IMR-90 (cell line): Measurements from ENCODE around the gene LDAH. TPM values are rescaled to one million over a fixed set of nuclear protein-coding genes. Genes with fewer than 3 reads are reported as not detected.

ENCODE experiments used
- ATAC-seq: fragments of 200-7000 bp; cut with Tn5 transposase; 2 replicates; pipeline ENCODE4 v1.9.1; 2020; ENCODE audit warnings: low read depth, mild to moderate bottlenecking, moderate library complexity
- BruUV-seq: library from RNA; stranded (reverse); fragments of 400-500 nt; replicated peaks from 2 replicates; lab custom pipeline; 2021; lab: Mats Ljungman, UMichigan
- CTCF ChIA-PET: fragments of 300-600 bp; formaldehyde crosslinking; extraction: SDS; loops from one replicate; lab custom pipeline; 2021; ENCODE audit warnings: antibody characterized with exemption; lab: Yijun Ruan, JAX
- POLR2A ChIA-PET: fragments of 300-600 bp; sonication (Branson Sonifier 250); formaldehyde crosslinking; loops from one replicate; lab custom pipeline; 2022; ENCODE audit warnings: antibody characterized with exemption; ENCODE audit not compliant: unreplicated experiment; lab: Charles Lee
- DNase-seq: peaks from one replicate; pipeline ENCODE4 v3.0.0; 2013
- H2AFZ ChIP-seq: replicated peaks from 2 replicates; pipeline ENCODE3; 2013; ENCODE audit warnings: low read length, mild to moderate bottlenecking; ENCODE audit not compliant: poor library complexity
- H2AK5ac ChIP-seq: 2 replicates; pipeline ENCODE4 v1.6.1; 2013; ENCODE audit warnings: low read depth, low read length, inconsistent platforms
- H2AK9ac ChIP-seq: replicated peaks from 2 replicates; pipeline ENCODE3; 2013; ENCODE audit warnings: mild to moderate bottlenecking, low read depth, low read length, moderate library complexity; ENCODE audit not compliant: poor library complexity
- H2BK120ac ChIP-seq: 2 replicates; pipeline ENCODE4 v1.6.1; 2013; ENCODE audit warnings: low read depth, low read length, inconsistent platforms
- H2BK15ac ChIP-seq: 3 replicates; pipeline ENCODE4 v1.6.1; 2013; ENCODE audit warnings: low read depth, low read length, inconsistent platforms
- H2BK20ac ChIP-seq: 2 replicates; pipeline ENCODE4 v1.6.1; 2013; ENCODE audit warnings: low read depth, mild to moderate bottlenecking, inconsistent platforms, low read length, moderate library complexity
- H2BK5ac ChIP-seq: 2 replicates; pipeline ENCODE4 v1.6.1; 2013; ENCODE audit warnings: mild to moderate bottlenecking, low read depth, low read length, inconsistent platforms; ENCODE audit not compliant: poor library complexity, severe bottlenecking
- H3K14ac ChIP-seq: replicated peaks from 2 replicates; pipeline ENCODE4 v1.6.1; 2013; ENCODE audit warnings: low read depth, low read length, inconsistent platforms
- H3K18ac ChIP-seq: 2 replicates; pipeline ENCODE4 v1.6.1; 2013; ENCODE audit warnings: low read depth, low read length, control low read depth
- H3K23ac ChIP-seq: 2 replicates; pipeline ENCODE4 v1.6.1; 2013; ENCODE audit warnings: low read depth, low read length, inconsistent platforms
- H3K27ac ChIP-seq: 2 replicates; pipeline ENCODE4 v1.5.1; 2013; ENCODE audit warnings: mild to moderate bottlenecking, control low read depth, low read length; ENCODE audit not compliant: insufficient read depth
- H3K27me3 ChIP-seq: 2 replicates; pipeline ENCODE4 v1.6.1; 2013; ENCODE audit warnings: low read length; ENCODE audit not compliant: control insufficient read depth, insufficient read depth
- H3K36me3 ChIP-seq: 2 replicates; pipeline ENCODE4 v1.6.1; 2013; ENCODE audit warnings: low read length, mixed read lengths; ENCODE audit not compliant: control insufficient read depth, insufficient read depth
- H3K4ac ChIP-seq: 2 replicates; pipeline ENCODE4 v1.6.1; 2013; ENCODE audit warnings: low read depth, low read length, inconsistent platforms
- H3K4me1 ChIP-seq: 2 replicates; pipeline ENCODE4 v1.6.1; 2013; ENCODE audit warnings: low read length, mixed read lengths; ENCODE audit not compliant: control insufficient read depth, insufficient read depth
- H3K4me2 ChIP-seq: 2 replicates; pipeline ENCODE4 v1.6.1; 2013; ENCODE audit warnings: low read depth, mild to moderate bottlenecking, control low read depth, low read length, moderate library complexity
- H3K4me3 ChIP-seq: 2 replicates; pipeline ENCODE4 v1.5.1; 2013; ENCODE audit warnings: low read depth, mild to moderate bottlenecking, control low read depth, low read length, moderate library complexity; ENCODE audit not compliant: insufficient read depth
- H3K56ac ChIP-seq: 2 replicates; pipeline ENCODE4 v1.6.1; 2013; ENCODE audit warnings: low read length, inconsistent platforms; ENCODE audit not compliant: insufficient read depth; ENCODE audit errors: extremely low read depth
- H3K79me1 ChIP-seq, 2 experiments: 2 replicates each; pipeline ENCODE4 v1.6.1; 2013; ENCODE audit warnings: low read length in 2 of 2, inconsistent platforms in 1 of 2, low read depth in 1 of 2
- H3K9ac ChIP-seq: 2 replicates; pipeline ENCODE4 v1.6.1; 2013; ENCODE audit warnings: low read depth, low read length, control low read depth
- H3K9me1 ChIP-seq: 2 replicates; pipeline ENCODE4 v1.6.1; 2013; ENCODE audit warnings: low read length, inconsistent platforms; ENCODE audit not compliant: insufficient read depth
- H3K9me3 ChIP-seq: 2 replicates; pipeline ENCODE4 v1.6.1; 2013; ENCODE audit warnings: low read length; ENCODE audit not compliant: control insufficient read depth, insufficient read depth
- H4K20me1 ChIP-seq: 2 replicates; pipeline ENCODE4 v1.6.1; 2013; ENCODE audit warnings: low read length, inconsistent platforms; ENCODE audit not compliant: insufficient read depth
- H4K5ac ChIP-seq: 2 replicates; pipeline ENCODE4 v1.6.1; 2013; ENCODE audit warnings: mild to moderate bottlenecking, low read depth, low read length, control low read depth
- H4K8ac ChIP-seq, 2 experiments: 2 replicates each; pipeline ENCODE4 v1.6.1; 2013; ENCODE audit warnings: low read depth in 2 of 2, low read length in 2 of 2, control low read depth in 1 of 2, inconsistent platforms in 1 of 2
- H4K91ac ChIP-seq: 2 replicates; pipeline ENCODE4 v1.6.1; 2013; ENCODE audit warnings: low read depth, low read length, inconsistent platforms; ENCODE audit not compliant: insufficient read depth
- BHLHE40 ChIP-seq: fragments of 150-350 bp; IDR thresholded peaks from 2 replicates; pipeline ENCODE4 v1.6.1; 2016; ENCODE audit warnings: mild to moderate bottlenecking, low read depth, low read length
- CHD1 ChIP-seq: IDR thresholded peaks from 2 replicates; pipeline ENCODE4 v1.6.1; 2012; ENCODE audit warnings: low read depth, low read length, improper control_type of control experiment
- CTCF ChIP-seq: conservative IDR thresholded peaks from 2 replicates; pipeline ENCODE4 v1.5.1; 2012; ENCODE audit warnings: mild to moderate bottlenecking, low read depth, low read length, improper control_type of control experiment
- ELK1 ChIP-seq: fragments of 150-350 bp; IDR thresholded peaks from 2 replicates; pipeline ENCODE4 v1.6.1; 2016; ENCODE audit warnings: low read depth, mild to moderate bottlenecking, low read length, moderate library complexity, borderline replicate concordance
- FOS ChIP-seq: fragments of 150-350 bp; IDR thresholded peaks from 2 replicates; pipeline ENCODE4 v1.6.1; 2016; ENCODE audit warnings: low read depth, low read length
- NFE2L2 ChIP-seq: fragments of 150-350 bp; IDR thresholded peaks from 2 replicates; pipeline ENCODE4 v1.6.1; 2016; ENCODE audit warnings: low read depth, mild to moderate bottlenecking, low read length
- RAD21 ChIP-seq: IDR thresholded peaks from 2 replicates; pipeline ENCODE4 v1.6.1; 2012; ENCODE audit warnings: low read length, improper control_type of control experiment
- RFX5 ChIP-seq: IDR thresholded peaks from 2 replicates; pipeline ENCODE4 v1.8.0; 2012; ENCODE audit warnings: low read depth, mild to moderate bottlenecking, low read length, moderate library complexity
- USF2 ChIP-seq: fragments of 150-350 bp; IDR thresholded peaks from 2 replicates; pipeline ENCODE4 v1.6.1; 2017; ENCODE audit warnings: mild to moderate bottlenecking, antibody characterized with exemption, low read length, low read depth
- WGBS, 2 experiments: methylation state at CpG; one replicate each; pipeline versions ENCODE4 v1.1.5 to v1.1.7; 2013; ENCODE audit warnings: missing lambda C conversion rate in 2 of 2; ENCODE audit not compliant: insufficient read length in 1 of 2; ENCODE audit errors: extremely low coverage in 2 of 2; 5-methylcytosine and 5-hydroxymethylcytosine counted together
- dilution Hi-C: fragments of 300-500 bp; cut with HindIII; formaldehyde crosslinking; loops from one replicate; pipeline ENCODE4 v1.14.3; 2018; ENCODE audit warnings: low sequenced_read_pairs; ENCODE audit not compliant: unreplicated experiment
- in situ Hi-C: fragments of 300-500 bp; cut with MboI; formaldehyde crosslinking; loops from 3 replicates; pipeline ENCODE4 v1.14.3; 2019; ENCODE audit warnings: low sequenced_read_pairs, inconsistent platforms, mixed read lengths
- intact Hi-C: fragments of 100-400 bp; cut with micrococcal nuclease; formaldehyde crosslinking; loops from 2 replicates; pipeline ENCODE4 v1.10.0; 2022
- polyA plus RNA-seq, 3 experiments: library from polyadenylated mRNA; depleted of rRNA; stranded (reverse); fragments of >200 nt; gene quantifications; 2 replicates each; pipeline ENCODE4 v1.2.3, GENCODE V29; 2012; ENCODE audit warnings: low replicate concordance in 1 of 3
- total RNA-seq: library from RNA; depleted of rRNA; stranded (reverse); fragments of >200 nt; gene quantifications from 2 replicates; pipeline ENCODE4 v1.2.3, GENCODE V29; 2012

The LDAH gene
- total and polyA plus RNA-seq, 2 of the 4 experiments (the other 2 are of a cell fraction): 12.1 to 31.7 TPM

GRCh38 chr2:20803226-20803682 is 19.6 kb downstream of the LDAH start:
- no peak overlapping the region for H2BK120ac ChIP-seq
- no peak overlapping the region for H3K27ac ChIP-seq
- no TSS peak for BruUV-seq
- H4K20me1 ChIP-seq: peaks cover 4% of the 10 kb centered on the region; the same call in 1 of the 2 replicates
- ChIA-PET CTCF (no interaction called here), POLR2A (no interaction called here)
- H3K79me1 ChIP-seq: no peaks in the 10 kb centered on the region; a peak in 1 of 4 replicates
- no peak overlapping the region for H4K8ac ChIP-seq
- dilution Hi-C loops: no loop called here
- H2BK5ac ChIP-seq: no peak overlapping the region
- no peak overlapping the region for H2AK5ac ChIP-seq
- no peak overlapping the region for H2BK15ac ChIP-seq
- no peak overlapping the region for H3K14ac ChIP-seq
- 95% methylated on average over 3 of the region's 4 CpGs; no CpG with 5 or more reads in 1 of the 2 experiments for WGBS, 2 experiments
- H3K9me3 ChIP-seq: no peaks in the 10 kb centered on the region
- no peak for ATAC-seq
- H4K91ac ChIP-seq: no peak overlapping the region
- no peak for DNase-seq
- no peak for TF ChIP-seq RFX5
- TF ChIP-seq CTCF: no peak
- no peak for TF ChIP-seq NFE2L2
- no peak for TF ChIP-seq FOS
- no peak for TF ChIP-seq USF2
- TF ChIP-seq BHLHE40: no peak
- no peak for TF ChIP-seq CHD1
- TF ChIP-seq RAD21: no peak
- TF ChIP-seq ELK1: no peak
- H3K4me3 ChIP-seq: no peak overlapping the region
- no peak overlapping the region for H3K4ac ChIP-seq
- H3K9ac ChIP-seq: no peak overlapping the region
- H3K4me1 ChIP-seq: no peaks in the 10 kb centered on the region
- H2AFZ ChIP-seq: no peak overlapping the region
- intact Hi-C loops: no loop called here
- H3K23ac ChIP-seq: no peak overlapping the region
- peaks cover 3% of the 10 kb centered on the region; the same call in 1 of the 2 replicates for H3K9me1 ChIP-seq
- no peak overlapping the region for H3K56ac ChIP-seq
- no peak overlapping the region for H2BK20ac ChIP-seq
- H3K27me3 ChIP-seq: no peaks in the 10 kb centered on the region
- no peak overlapping the region for H3K4me2 ChIP-seq
- H4K5ac ChIP-seq: no peak overlapping the region
- H3K18ac ChIP-seq: no peak overlapping the region
- H3K36me3 ChIP-seq: no peaks in the 10 kb centered on the region
- no peak overlapping the region for H2AK9ac ChIP-seq
- in situ Hi-C loops: no loop called here
